GM18498 (cell line): ENCODE results near the gene ADAM19.

ENCODE experiments used
- ATAC-seq: cut with Tn5 transposase; IDR thresholded peaks from one replicate; pipeline ENCODE4 v1.9.1; 2021; ENCODE audit warnings: mild to moderate bottlenecking, moderate library complexity; ENCODE audit not compliant: unreplicated experiment

ADAM19 gene

DNA sequence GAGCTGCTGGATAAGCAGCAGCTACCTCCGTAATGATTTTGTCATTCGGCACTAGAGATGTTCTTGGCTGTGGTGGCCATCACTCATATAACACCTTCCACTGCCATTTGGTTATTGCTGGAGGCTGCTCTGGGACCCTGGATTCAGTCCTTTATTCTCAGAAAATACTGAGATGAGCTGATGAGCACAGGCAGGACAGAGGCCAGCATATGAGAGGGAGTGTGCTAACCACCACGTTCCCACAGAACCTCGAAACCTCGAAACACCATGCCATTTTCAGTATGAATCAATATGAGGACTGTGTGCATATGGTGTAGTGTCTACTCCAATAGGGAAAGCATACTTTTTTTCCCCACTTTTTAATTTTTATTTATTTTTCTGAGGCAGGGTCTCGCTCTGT is 56.6 kb downstream of the ADAM19 start:
- peak; percentile 80 for ATAC-seq

DNA sequence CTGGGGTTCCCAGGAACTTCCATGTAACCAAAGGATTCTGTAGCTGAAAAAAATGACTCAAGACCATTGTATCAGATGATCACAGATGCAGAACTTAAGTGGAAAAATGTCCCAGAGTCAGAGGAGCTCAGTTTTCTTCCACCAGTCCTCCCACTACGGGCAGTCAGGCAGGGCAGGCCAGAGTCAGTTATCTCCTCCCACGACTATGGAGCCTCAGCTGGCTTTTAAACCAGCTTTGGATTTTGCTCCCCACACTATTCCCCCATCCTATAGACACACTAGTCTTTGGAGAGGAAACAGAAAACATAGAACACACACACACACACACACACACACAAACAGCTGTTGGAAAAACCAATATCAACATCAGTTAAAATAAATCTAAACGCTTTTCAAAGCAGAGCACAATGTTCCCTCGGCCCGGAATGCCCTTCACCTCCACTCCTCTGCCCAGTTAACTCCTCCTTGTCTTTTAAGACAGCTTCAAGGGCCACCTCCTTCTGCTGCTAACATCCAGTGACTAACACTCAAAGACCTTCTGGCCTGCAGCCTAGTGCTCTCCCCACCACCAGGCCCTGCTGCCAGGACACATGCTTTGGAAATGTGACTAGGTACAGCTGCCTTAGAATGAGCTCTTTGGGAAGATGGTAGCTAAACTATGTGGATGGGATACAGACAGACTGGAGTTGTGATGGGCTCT is 58.8 kb downstream of the ADAM19 start:
- ATAC-seq: no peak

DNA sequence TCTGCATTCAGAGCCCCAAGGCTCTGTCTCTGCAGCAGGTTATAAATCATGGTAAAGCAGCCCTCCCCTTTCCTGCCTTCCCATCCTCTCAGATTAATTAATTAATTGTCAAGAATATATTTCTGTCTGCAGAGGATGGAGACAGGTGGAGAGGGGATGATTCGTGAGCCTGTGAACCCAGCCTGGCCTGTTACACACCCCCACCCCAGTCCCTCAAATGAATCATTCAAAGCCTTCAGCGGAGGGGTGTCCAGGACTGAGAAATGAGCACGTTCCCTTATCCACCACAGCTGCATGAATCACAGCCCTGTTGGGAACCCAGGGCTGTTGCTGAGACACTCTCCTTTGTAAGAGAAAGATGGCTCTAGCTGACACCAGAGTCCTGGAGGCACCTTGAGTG is 59.6 kb downstream of the ADAM19 start:
- no peak for ATAC-seq

- ATAC-seq: no peak
Observed at GRCh38 chr5:157514974-157515373, 60.6 kb downstream of the ADAM19 start.

- no peak for ATAC-seq
Observed at GRCh38 chr5:157513182-157513581, 62.4 kb downstream of the ADAM19 start.

DNA sequence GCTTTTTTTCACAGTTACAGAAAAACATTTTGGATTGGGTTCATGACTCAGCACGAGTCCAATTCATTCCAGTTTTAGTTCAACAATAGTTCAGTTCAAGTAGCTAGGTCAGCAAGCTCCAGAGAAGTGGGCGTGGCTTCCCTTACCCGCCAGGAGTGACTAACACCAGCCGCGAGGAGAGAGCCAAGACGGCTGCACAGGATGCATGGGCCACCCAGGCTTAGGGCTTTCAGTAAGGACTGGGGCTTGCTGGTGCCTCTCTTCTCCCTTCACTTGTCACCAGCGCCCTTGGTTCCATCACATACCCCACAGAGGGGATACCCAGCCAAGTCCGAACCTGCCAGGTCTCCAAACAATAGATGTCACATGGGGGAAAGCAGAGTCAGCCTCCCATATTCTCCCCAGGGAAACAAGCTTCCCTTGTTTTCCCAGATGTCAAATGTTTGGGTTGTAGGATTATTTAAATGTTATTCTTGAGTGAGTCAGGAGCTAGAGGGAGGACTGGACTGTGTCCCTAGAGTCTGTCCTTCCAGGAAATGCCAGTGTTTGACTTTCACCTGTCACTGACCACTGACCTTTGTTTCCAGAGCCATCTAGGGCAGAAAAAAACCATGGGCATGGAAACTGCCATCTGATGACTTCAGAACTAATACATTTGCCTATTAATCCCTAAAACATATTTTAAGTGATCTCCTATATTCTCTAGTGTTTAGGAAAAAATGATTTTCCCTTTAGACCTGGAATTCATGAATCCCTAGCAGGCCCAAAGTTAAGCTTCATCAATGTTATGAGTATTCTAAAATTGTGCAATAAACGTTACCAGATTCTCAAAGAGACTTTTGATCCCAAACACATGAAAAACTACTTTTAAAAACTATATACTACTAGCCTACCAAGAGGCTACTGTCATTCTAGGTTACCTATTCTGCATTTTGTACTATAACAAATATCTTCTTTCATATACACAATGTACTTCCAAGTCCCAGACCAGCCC is 63.6 kb downstream of the ADAM19 start:
- no peak for ATAC-seq

- no peak for ATAC-seq
Observed at GRCh38 chr5:157510682-157511081, 64.9 kb downstream of the ADAM19 start.

GRCh38 chr5:157509587-157509986 is 66.0 kb downstream of the ADAM19 start:
- ATAC-seq: no peak

GRCh38 chr5:157509093-157509492 is 66.5 kb downstream of the ADAM19 start:
- ATAC-seq: no peak

DNA sequence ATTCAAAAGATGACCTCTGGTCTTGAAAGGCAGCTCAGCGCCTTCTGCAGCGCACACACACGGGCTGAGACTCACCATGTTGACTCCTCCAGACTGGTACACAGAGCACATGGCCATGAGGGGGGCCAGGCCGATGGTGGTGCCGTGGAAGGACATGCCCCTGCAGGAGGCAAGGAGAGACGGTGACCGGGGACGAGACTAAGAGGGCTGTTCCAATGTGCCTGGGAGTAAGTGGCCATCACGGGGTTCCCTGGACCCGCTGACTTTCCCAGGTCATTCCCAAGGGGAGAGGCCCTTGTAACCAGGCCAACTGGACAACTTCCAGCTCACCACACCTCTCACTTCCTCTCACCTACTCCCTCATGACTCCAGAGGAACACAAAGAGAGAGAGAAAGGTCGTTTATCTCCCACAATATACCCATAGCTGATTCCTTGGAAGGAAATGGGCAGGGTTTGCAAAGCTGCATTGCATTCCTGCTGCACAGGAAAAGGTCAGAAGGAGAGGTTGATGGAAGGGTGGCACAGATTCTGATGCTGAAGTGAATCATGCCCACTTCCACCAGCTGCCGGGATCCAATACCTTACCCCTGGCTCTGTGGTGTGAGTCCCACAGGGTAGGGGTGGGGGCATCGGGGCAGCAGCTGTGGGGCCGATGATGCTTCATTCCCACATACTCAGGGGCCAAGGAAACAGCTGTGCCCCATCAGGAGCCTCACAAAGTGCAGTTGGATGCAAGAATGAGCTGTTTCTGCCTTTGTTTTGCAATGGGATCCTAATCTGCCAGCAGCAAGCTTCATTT is 68.4 kb downstream of the ADAM19 start:
- no peak for ATAC-seq

DNA sequence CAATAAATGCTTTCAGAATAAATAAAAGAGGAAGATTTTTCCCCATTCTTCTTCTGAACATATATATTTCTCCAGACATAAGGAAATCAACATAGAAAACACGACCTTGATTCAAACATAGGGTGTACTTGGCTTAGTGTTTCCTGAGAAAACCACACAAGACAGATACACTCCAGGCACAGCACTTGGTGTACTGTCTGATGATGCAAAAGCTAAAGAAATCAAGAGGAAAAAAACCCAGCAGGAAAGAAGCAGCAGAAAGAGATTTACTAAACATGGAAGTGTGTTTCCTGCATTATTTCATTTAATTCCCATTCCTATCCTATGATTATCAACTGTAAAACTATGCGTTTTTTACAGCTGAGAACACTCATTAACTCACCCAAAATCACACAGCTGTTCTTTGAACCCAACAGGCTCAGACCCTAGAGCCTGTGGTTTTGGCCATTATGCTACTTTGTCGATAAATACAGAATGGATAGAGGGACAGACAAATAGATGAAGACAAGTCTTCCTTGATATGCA is 69.4 kb downstream of the ADAM19 start:
- ATAC-seq: no peak

- ATAC-seq: no peak
Observed at GRCh38 chr5:157505496-157505895, 70.1 kb downstream of the ADAM19 start.

GRCh38 chr5:157504053-157504452 is 71.5 kb downstream of the ADAM19 start:
- no peak for ATAC-seq

DNA sequence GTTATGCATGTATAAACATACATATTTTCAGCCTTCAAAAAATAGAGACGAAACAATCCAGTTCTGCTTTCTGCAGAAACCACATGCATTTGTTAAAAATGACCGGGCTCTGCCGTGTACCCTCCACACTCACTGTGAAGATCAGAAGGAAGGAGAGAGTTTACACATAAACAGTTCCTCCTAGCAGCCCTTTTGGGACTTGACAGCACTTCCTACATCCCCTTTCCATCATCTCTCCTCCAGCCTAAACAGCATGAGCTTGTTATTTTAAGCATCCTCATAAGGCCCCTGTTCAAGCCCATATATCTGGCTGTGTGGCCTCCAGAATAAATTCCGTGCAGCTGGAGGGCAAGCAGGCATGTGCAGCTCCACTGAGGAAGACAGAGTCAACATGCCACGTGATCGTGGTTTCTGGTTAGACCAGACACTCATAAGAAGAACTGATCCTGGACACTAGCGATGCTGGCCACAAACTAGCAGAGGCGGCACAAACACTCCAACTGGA is 73.4 kb downstream of the ADAM19 start:
- peak; percentile 78 for ATAC-seq

DNA sequence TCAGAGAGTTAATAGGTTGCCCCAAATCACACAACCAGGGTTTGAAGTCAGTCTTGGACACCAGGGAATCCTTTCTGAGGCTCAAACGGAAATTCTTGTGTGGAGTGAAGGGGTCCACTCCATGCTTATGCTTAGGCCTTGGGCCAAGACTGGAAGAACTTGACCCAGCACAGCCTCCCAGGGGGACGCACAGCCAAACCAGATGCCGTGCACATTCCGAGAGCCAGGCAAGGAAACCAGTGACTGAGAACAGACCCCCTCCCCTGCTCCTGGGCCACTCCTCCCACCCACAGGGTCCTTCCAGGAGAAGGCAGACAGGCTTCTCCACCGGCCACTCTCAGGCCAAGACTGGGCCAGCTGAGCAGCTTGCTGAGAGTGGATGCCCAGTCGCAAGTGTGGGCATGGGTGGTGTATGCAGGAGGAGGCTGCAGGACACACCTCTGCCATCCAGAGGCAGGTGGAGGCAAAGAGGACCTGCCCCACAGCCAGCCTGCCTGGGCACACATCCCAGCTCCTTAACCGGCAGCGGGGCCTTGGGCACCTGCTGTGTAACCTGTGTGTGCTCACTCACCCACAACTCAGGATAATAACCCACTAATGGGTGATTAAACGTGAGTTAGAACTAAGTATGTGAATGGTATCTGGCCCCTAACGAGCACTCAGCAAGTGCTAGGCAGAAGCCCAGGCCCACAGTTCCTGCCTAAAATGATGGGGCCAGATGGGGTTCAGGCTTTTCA is 77.5 kb downstream of the ADAM19 start:
- no peak for ATAC-seq

DNA sequence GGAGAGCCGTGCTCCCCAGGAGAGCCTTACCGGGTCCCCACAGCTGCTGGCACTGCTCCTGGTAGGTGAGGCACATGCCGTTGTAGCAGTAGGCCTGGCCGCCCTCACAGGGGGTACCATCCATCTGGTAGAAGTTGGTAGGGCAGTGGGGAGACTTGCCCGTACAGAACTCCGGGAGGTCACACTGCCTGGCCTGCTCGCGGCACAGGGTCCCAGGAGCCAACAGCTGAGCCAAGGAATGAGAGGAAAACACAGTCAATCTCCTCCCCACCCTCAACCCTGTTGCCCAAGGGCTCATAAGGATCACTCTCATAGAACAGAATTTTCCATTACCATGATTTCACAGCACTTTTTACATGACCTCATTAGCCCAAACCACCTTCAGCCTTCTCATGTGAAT is 78.7 kb downstream of the ADAM19 start:
- ATAC-seq: no peak

DNA sequence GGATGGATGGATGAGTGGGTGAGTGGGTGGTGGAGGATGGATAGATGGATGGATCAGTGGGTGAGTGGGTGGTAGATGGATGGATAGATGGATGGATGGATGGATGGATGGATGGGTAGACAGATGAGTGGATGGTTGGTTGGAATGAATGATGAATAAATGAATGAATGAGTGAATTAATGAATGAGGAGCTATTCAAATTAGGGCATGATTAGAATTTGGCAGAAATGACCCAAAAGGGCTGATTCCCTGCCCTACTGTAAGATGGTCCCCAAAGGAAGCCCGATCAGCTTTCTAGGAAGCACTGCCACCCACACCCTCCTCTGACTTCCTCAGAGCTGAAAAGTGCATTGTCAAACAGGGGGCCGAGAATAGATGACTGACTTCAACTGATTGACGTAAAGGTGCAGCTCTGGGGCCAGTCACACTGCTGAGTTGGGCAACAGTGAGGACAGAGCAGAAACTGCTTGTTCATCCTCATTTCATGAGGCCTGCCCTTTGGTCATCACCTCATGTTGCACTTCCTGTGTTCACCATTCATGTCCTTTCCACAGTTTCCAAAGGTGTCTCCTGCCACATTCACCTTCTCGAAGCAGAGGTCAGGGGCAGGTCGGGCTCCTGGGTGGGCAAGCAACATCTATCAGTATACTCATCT is 81.3 kb downstream of the ADAM19 start:
- ATAC-seq: no peak

GRCh38 chr5:157492886-157493285 is 82.7 kb downstream of the ADAM19 start:
- ATAC-seq: no peak

DNA sequence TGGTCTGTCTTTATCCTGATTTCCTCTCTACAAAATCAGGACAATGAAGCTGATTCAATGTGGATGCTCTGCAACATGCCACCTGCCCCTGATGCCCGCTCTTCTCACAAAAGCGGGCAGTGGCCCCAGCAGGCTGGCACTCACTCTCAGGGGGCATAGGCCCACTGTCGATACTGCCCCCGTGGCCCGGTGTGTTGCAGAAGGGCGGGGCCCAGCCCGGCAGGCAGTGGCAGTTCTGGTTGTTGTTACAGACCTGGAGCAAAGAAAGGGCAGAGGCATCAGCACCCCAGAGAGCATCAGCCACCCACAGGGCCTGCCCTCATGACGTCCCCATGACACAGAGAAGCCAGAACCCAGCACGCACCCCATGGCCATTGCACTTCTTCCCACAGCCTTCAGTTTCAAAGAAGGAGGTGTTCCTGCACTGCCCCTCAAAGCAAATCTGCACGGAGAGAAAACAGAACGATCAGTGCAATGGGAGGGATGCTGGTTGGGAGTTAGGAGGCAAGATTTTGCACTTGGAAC is 84.0 kb downstream of the ADAM19 start:
- no peak for ATAC-seq
